PC-3 (cell line): Measurements from ENCODE around the gene DOCK1.

ENCODE experiments used
- CTCF ChIP-seq: fragments of 300-600 bp; sonication (generic); conservative IDR thresholded peaks from 2 replicates; pipeline ENCODE4 v1.5.1; 2017; ENCODE audit warnings: antibody characterized with exemption, low read depth, mild to moderate bottlenecking, low read length
- EZH2phosphoT487 ChIP-seq: fragments of 300-600 bp; sonication (generic); IDR thresholded peaks from 2 replicates; pipeline ENCODE4 v1.6.1; 2018; ENCODE audit warnings: mild to moderate bottlenecking, antibody characterized with exemption, low read length, borderline replicate concordance

GRCh38 chr10:127400216-127400615 lies 495.0 kb downstream of the DOCK1 start:
- TF ChIP-seq EZH2phosphoT487 (no peak), CTCF (no peak)
